HepG2 (cell line): ENCODE results near the gene ASB4. TPM values are rescaled to one million over a fixed set of nuclear protein-coding genes. Genes with fewer than 3 reads are reported as not detected.

Source experiments
- SMAD9 ChIP-seq: sonication (generic); formaldehyde crosslinking; IDR thresholded peaks from 2 replicates; pipeline ENCODE4 v1.5.1; 2020; ENCODE audit warnings: mild to moderate bottlenecking, missing genetic modification reagents
- ZNF367 ChIP-seq: sonication (generic); formaldehyde crosslinking; IDR thresholded peaks from 2 replicates; pipeline ENCODE4 v1.4.0; 2020; ENCODE audit warnings: missing genetic modification reagents, borderline replicate concordance
- polyA plus RNA-seq, 8 experiments: library from polyadenylated mRNA; depleted of rRNA in 3 of 8; stranded (reverse) in 7 of 8; unstranded in 1 of 8; fragments of >200 nt; fragmentation: Illumina TruSeq in 4 of 8; extraction: Trizol in 4 of 8; gene quantifications; 2 replicates each; pipeline versions ENCODE4 v1.2.1 to v1.2.3, GENCODE V29; 2011 to 2016; ENCODE audit warnings: low read depth in 4 of 8, missing spikeins in 1 of 8, mixed read lengths in 1 of 8; ENCODE audit not compliant: insufficient read depth in 1 of 8
- total RNA-seq, 5 experiments: library from RNA; depleted of rRNA; stranded (reverse); fragments of >200 nt; fragmentation: Illumina TruSeq; extraction: Trizol; gene quantifications; 2 replicates each; pipeline ENCODE4 v1.2.3, GENCODE V29; 2016; ENCODE audit warnings: low read depth in 1 of 5
- TF ChIP-seq, protein P1 (sequence below): sonication (generic); formaldehyde crosslinking; IDR thresholded peaks from one replicate; pipeline ENCODE4 v1.5.1; 2020; ENCODE audit warnings: mild to moderate bottlenecking, missing genetic modification reagents; ENCODE audit errors: not compliant biosample characterization
- TF ChIP-seq, protein P2 (sequence below): sonication (generic); formaldehyde crosslinking; conservative IDR thresholded peaks from 2 replicates; pipeline ENCODE4 v1.4.0; 2020; ENCODE audit warnings: missing genetic modification reagents

ASB4 gene
- total and polyA plus RNA-seq, 2 of the 13 experiments (the other 11 are each of a cell fraction or from before 2014, with no cell fraction given): 1.1 to 4.0 TPM

DNA sequence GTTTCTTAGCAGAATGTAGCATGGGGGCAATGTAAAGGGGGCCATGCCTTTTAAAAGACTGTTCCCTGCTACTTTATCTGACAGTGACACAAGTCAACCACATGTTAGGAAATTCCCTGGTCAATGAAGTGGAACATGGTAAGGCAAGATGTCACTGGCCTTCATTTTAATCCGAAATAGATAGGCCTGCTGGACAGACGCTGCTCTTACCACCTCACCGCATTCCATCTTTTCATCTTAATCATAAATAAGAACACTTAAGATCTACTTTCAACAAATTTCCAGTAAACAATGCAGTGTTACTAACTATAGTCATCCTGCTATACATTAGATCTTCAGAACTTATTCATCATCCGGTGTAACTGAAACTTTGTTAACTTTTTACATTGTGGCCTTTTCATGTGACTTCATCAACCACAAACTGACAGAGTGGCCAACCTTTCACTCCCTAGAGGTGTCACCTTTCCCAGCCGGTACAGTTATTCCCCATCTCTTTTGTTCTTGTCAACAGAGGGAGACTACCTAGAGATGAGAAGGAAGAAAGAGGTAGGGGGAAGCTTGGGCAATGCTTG, 15.6 kb downstream of the ASB4 start (continued):
- TF ChIP-seq, protein P1, sequence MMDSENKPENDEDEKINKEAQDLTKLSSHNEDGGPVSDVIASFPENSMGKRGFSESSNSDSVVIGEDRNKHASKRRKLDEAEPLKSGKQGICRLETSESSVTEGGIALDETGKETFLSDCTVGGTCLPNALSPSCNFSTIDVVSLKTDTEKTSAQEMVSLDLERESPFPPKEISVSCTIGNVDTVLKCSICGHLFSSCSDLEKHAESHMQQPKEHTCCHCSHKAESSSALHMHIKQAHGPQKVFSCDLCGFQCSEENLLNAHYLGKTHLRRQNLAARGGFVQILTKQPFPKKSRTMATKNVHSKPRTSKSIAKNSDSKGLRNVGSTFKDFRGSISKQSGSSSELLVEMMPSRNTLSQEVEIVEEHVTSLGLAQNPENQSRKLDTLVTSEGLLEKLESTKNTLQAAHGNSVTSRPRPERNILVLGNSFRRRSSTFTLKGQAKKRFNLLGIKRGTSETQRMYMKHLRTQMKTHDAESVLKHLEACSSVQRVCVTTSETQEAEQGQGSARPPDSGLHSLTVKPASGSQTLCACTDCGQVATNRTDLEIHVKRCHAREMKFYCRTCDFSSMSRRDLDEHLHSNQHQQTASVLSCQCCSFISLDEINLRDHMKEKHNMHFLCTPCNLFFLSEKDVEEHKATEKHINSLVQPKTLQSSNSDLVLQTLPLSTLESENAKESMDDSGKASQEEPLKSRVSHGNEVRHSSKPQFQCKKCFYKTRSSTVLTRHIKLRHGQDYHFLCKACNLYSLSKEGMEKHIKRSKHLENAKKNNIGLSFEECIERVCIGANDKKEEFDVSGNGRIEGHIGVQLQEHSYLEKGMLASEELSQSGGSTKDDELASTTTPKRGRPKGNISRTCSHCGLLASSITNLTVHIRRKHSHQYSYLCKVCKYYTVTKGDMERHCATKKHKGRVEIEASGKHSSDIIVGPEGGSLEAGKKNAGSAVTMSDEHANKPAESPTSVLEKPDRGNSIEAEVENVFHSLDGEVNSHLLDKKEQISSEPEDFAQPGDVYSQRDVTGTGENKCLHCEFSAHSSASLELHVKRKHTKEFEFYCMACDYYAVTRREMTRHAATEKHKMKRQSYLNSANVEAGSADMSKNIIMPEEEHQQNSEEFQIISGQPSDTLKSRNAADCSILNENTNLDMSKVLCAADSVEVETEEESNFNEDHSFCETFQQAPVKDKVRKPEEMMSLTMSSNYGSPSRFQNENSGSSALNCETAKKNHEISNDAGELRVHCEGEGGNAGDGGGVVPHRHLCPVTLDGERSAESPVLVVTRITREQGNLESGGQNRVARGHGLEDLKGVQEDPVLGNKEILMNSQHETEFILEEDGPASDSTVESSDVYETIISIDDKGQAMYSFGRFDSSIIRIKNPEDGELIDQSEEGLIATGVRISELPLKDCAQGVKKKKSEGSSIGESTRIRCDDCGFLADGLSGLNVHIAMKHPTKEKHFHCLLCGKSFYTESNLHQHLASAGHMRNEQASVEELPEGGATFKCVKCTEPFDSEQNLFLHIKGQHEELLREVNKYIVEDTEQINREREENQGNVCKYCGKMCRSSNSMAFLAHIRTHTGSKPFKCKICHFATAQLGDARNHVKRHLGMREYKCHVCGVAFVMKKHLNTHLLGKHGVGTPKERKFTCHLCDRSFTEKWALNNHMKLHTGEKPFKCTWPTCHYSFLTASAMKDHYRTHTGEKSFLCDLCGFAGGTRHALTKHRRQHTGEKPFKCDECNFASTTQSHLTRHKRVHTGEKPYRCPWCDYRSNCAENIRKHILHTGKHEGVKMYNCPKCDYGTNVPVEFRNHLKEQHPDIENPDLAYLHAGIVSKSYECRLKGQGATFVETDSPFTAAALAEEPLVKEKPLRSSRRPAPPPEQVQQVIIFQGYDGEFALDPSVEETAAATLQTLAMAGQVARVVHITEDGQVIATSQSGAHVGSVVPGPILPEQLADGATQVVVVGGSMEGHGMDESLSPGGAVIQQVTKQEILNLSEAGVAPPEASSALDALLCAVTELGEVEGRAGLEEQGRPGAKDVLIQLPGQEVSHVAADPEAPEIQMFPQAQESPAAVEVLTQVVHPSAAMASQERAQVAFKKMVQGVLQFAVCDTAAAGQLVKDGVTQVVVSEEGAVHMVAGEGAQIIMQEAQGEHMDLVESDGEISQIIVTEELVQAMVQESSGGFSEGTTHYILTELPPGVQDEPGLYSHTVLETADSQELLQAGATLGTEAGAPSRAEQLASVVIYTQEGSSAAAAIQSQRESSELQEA (CRISPR knock-in tag): no peak
- TF ChIP-seq, protein P2, sequence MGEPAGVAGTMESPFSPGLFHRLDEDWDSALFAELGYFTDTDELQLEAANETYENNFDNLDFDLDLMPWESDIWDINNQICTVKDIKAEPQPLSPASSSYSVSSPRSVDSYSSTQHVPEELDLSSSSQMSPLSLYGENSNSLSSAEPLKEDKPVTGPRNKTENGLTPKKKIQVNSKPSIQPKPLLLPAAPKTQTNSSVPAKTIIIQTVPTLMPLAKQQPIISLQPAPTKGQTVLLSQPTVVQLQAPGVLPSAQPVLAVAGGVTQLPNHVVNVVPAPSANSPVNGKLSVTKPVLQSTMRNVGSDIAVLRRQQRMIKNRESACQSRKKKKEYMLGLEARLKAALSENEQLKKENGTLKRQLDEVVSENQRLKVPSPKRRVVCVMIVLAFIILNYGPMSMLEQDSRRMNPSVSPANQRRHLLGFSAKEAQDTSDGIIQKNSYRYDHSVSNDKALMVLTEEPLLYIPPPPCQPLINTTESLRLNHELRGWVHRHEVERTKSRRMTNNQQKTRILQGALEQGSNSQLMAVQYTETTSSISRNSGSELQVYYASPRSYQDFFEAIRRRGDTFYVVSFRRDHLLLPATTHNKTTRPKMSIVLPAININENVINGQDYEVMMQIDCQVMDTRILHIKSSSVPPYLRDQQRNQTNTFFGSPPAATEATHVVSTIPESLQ: no peak
- no peak for TF ChIP-seq SMAD9 (CRISPR knock-in tag)
- TF ChIP-seq ZNF367 (CRISPR knock-in tag): no peak
